ENCODE measurements around the gene RPS19.
"Not testable (repeated sequence)": the region's sequence is repeated elsewhere in the genome, so short reads cannot be mapped to it uniquely, and the experiment has no call there.

Gene RPS19

DNA sequence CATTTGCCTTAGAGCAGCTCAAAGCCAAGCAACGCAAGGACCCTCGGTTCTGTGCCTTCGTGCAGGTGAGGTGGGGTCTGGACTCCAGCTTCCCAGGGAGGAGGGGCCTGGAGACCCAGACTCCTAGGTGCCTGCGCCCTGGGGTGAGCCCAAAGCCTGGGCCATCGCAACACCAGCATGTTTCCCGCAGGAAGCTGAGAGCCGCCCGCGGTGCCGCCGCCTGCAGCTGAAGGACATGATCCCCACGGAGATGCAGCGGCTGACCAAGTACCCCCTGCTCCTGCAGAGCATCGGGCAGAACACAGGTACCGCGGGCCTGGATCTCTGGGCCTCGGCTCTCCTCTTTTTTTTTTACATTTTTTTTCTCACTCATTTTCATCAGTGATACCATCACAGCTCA, 42.5 kb downstream of the RPS19 start:
- no peak for FAIRE-seq

DNA sequence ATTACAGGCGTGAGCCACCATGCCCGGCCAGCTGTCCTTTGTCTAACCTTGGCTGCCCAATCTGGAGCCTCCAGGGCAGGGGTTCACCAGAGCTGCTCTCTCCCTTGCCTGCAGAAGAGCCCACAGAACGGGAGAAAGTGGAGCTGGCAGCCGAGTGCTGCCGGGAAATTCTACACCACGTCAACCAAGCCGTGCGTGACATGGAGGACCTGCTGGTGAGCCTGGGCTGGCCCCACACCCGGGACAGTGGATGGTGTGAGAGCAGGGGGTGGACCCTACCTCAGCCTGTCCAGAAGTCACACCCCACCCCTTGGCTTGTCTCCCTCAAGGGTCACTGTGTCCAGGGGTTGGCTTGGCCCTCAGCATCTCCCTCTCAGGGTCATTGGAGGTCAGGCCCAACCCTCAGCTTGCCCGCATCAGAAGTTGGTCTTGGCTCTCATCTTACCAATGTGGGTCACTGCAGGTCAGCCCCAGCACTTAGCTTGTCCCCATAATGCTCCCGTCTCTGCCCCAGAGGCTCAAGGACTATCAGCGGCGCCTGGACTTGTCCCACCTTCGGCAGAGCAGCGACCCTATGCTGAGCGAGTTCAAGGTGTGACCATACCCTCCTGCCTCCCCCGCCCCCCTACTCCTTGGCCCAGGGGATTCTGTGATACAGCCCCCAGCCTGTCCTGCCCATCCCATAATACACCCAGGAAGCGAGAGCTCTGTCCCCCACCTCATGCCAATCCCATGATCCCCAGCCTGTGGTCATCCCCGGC, 43.3 kb downstream of the RPS19 start:
- no peak for FAIRE-seq

DNA sequence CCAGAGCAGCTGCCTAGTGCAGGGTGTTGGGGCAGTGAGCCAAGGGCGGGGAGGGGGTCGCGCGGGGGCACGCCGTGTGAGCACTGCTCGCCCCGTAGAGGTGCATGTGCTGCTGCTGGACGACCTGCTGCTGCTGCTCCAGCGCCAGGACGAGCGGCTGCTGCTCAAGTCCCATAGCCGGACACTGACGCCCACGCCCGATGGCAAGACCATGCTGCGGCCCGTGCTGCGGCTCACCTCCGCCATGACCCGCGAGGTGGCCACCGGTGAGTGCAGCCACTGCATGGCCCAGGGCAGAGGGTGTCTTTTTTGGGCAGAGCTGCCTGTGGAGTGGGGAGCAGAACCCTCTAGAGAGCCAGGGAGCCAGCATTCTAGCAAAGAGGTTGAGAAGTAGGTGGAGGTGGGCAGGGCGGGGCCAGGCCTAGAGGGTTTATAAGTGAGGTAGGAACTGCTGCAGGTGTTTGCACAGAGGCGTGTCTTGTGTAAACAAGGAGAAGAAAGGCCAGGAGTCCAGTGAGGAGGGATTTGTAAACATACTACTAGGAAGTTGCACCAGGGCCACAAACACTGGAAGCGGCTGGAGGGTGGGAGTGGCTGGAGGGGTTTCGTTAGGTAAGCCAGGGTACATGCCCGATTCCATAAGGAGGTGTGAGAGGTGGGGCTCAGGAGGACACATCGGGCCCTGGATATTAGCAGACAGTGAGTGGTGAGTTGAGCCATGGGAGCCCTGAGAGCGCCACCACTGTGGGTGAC, 44.2 kb downstream of the RPS19 start:
- no peak for FAIRE-seq

DNA sequence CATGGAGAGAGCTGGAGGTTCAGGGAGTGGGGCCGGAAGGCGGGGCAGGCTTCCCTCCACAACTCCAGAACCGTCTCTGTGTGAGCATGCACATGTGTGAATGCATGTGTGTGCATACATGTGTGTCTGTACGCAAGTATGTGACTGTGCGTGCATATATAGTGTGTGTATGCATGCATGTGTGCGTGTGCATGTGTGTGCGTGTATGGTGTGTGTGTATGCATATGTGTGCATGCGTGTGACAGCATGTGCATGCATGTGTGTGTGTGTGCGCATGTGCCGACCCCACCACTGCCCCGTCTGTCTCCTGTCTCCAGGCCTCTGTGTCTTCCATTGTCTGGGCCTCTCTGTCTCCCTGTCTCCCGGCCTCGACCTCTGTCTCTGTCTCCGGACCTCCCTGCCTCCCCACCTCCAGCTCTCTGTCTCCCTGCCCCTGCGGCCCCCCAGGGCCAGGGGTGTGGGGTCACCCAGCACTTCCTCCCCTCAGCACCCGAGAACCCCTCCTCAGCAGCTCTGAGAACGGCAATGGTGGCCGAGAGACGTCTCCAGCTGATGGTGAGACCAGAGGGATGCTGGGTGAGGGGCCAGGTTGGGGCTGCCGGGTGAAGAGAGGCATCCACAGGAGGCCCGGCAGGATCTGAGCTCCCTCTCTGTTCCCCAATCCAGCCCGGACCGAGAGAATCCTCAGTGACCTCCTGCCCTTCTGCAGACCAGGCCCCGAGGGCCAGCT, 45.4 kb downstream of the RPS19 start:
- no peak for FAIRE-seq

DNA sequence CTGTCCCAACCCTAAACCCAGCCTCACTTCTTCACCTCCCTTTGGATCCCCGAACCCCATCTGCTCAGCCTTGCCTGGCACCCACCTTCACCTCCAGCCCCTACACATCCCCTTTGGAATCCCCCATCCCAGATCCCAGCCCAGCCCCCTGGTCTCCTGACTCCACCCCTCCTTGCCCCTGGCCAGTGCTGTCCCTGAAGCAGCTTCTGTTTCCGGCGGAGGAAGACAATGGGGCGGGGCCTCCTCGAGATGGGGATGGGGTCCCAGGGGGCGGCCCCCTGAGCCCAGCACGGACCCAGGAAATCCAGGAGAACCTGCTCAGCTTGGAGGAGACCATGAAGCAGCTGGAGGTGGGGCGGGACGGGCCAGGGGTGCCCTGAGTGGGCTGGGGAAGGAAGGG, 46.2 kb downstream of the RPS19 start:
- FAIRE-seq = no peak

DNA sequence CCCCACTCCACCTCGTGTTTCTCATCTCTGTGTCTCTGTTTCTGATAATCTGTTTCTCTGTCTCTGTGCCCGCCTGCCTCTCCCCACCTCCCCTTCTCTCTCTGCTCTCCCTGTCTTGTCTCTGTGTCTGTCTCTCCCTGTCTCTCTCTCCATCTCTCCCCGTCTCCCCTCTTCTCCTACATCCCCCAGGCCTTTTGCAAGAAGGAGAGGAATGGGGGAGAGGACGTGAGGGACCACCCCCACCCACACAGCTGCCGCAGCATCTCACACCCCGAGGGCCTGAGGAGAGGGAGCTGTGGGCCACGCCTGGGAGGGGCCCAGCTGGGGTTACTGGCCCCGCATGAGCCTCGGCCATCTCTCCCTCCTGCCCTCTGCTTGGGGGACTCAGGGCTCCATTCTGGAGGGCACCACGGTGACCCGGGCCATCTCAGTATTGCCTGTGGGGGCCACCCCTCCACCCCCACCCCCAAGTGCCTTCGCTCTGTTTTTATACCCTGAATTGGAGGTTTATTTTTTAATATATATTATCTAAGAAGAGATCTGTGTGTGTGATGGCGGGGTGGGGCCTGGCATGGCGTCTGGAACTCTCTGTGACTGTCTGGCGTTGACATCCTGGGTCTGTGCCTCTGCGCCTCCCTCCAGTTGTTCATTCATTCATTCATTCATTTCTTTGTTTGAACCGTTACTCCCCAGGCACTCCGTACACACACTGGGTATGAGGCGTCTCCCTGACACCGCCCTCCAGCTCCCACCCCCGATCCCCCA, 47.0 kb downstream of the RPS19 start:
- no peak for FAIRE-seq

DNA sequence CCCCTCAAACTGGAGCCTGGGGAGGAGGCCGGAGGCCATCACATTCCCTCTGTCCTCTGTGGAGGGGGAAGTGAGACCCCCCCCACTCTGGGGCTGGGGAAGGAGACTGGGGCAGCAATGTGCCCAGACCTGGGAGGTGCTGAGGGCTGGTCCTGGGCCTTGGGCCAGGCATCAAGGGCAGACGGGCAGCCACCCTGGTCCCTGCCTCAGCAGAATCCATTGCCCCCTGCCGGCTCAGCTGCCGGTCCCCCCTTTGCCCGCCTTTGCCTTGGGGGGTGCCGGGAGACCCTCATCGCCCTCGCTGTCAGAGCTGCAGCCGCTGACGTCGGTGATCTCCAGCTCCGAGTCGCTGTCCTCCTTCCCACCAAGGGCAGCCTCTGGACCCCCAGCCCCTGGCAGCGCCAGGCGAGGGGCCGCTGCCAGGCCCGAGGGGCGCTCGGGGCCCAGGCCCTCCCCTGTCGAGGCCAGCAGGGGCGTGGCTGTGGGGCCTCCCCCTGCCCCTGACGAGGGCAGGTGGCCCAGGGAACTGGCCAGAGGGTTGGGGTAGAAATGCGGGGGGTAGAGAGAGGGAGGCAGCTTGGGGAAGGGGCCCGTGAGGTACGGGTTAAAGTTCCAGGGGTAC, 48.0 kb downstream of the RPS19 start:
- FAIRE-seq = no peak

DNA sequence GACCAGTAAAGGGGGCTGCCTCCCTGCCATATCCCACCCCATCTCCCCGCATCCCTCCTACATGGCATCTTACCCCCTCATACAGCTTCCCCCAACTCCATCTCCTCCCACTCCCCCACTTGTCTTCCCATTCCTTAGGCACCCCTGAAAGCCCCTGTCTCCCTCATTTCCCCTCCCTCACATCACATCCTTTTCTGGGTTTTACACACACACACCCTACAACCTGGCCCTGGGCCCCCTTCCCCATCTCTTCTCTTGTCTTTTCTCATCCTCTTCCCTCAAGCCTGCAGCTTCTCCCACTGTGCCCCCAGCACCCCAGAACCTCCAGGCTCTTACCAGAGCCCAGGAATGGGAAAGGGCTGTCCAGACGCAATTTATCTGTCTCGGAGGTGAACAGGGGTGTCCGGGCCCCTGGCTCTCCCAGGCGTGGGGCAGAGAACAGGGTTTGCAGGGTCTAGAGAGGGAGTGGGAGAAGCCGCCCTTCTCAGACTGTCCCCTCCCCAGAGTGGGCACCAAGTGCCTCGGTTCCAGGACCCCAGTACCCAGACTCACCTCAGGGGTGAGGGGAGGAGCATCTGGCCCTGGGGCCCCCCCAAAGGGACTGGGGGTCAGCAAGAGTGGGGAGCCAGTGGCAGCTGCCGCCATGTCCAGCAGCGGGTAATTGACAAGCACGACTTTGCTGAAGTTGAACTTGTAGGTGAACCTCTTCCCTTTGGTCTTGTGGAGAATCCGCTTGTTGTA, 48.8 kb downstream of the RPS19 start:
- no peak for FAIRE-seq

DNA sequence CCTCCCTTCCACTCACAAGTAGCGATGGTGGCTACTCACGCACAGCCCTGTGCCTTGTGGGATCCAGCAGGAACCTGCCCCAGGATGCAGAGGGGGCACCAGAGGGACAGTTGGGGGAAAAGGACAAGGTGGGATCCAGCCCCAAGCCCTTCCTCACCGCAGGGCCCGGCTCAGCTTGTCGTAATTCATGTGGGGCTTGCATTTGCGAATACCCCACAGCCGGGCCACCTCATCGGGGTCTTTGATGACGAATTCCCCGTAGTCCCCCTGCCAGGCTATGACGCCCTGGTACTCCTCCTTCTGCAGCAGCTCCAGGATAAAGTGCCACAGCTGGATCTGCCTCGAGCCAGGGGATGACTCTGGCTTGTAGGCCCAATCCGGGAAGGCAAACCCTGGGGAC, 49.7 kb downstream of the RPS19 start:
- FAIRE-seq = no peak

DNA sequence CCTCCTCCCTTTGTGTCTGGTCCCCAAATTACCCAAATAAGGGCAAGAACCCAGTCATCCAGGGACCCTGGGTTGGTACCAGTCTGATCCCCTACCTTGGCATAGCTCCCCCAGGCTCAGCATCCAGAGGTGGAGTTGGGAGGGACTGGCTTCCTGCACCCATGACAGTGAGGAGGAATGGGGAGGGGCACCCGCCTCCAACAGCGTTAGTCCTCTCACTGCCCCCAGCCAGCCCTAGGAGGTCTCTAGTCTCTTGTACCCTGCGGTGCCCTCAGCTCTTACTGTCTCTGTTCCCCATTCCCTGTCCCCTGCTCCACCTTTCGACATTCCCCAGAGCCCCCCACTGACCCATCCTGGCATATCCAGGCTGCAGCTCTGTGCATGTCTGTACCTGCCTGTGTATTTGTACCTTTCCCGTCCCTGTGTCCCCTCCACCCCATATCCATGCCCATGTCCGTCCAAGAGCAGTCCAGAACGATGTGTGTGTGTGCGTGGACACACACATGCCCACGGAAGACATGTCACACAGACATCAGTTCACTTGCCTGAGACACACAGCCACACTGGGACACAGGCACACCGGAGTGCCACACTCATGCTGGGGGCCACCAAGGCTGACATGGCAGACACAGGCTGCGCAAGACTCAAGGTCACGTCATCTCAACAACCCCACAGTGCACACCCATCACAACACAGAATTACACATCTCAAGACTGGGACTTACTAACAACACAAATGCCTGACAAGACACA, 50.4 kb downstream of the RPS19 start:
- no peak for FAIRE-seq

DNA sequence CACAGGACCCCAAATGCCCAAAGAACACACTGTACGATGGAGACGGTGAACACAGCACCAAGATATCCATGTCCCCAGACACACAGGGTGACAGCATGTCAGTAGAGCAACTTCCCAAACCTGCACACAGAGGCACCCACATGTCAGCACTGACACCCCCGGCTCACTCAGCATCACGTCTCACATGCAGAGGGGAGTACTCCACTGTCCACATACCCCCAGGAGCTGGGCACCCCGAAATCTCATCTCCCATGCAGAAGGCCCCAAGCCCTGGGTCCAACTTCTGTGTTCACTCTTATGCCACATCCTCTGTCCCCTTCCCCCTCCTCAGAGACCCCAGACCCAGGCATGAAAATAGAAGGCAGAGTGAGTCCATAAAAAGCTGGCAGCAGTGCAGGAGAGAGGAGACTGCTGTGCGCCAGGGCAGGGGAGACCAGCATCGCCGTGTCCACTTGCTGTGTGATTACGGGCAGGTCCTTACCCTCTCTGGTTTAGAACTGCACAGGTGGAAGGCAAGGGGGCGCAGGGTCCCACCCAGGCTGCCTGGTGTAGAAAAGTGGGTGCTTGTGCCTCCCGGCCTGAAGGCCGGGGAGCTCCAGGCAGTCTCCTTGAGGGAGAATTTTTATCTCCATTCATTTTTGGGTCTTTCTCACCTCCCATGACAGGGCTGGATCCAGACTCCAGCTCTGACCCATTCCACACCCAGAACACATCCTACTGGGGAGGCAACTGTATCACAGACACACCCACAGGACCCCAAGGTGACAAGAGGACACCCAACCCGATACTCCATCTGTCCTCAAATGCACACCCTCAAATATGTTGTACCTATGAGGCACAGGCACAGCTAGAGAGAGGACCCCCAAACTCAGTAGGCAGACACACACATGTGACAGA, 51.2 kb downstream of the RPS19 start:
- no peak for FAIRE-seq

DNA sequence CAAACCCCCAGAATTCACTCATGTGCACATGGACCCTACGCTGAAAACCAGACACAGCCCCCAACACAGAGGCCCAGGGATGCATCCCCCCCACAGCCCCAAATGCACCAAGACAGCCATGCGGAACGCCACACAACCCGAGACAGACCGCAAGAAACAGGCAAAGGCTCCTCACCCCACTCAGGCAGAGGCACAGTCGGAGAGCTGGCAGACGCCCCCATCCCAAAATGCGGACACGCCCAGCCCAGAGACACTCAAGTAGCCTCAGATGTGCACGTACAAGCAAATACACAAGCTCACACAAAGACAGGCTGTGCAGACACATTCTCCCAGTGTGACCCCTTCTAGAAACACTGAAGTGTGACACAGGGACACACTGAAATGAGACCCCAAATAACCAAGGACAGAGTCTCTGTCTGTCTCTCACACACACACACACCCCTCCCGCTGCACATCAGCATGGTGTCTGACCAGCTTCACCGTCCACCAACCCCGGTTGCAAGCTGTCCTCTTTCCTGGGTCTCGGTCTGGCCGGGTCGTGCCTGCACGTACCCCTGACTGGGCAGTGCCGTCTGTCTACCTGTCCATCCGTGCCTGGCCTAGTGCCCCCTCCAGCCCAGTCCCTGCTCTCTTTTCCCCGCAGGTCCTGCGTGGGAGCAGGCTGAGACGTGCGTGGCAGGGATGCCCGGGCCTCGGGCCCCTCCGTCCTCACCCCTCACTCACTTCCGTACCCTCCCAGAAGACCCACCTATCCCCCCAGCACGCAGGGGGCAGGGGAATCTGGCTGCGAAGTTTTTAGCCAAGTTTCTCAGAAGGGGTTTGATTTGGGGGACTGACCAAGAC, 52.1 kb downstream of the RPS19 start:
- no peak for FAIRE-seq

DNA sequence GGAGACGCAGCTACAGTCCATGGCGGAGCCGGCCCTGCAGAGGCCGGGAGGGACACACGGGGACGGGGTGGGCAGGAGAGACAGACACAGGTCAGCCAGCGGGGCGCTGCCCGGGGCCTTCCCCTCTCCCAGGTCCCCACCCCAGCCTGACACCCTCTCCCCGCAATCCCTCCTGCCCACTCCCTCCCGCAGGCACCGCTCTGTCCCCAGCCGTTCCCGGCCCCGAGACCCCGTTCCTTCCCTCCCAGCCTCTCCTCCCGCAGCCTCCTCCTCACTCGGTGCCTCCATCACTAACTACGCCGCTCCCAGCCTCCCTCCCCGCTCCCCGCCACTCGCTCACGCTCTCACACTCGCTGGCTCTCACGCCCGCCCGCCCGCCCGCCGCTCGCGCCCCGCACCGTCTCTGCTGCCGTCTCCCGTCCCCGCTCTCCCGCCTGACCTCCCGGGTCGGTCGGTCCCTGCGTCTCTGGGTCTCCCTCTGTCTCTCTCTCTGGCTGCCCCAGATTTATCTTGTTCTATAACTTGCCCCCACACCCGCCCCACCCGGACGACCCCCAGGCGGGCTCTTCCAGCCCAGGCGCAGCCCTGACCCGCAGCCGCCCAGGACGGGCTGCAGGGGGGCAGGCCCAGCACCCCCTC, 53.0 kb downstream of the RPS19 start:
- no peak for FAIRE-seq

DNA sequence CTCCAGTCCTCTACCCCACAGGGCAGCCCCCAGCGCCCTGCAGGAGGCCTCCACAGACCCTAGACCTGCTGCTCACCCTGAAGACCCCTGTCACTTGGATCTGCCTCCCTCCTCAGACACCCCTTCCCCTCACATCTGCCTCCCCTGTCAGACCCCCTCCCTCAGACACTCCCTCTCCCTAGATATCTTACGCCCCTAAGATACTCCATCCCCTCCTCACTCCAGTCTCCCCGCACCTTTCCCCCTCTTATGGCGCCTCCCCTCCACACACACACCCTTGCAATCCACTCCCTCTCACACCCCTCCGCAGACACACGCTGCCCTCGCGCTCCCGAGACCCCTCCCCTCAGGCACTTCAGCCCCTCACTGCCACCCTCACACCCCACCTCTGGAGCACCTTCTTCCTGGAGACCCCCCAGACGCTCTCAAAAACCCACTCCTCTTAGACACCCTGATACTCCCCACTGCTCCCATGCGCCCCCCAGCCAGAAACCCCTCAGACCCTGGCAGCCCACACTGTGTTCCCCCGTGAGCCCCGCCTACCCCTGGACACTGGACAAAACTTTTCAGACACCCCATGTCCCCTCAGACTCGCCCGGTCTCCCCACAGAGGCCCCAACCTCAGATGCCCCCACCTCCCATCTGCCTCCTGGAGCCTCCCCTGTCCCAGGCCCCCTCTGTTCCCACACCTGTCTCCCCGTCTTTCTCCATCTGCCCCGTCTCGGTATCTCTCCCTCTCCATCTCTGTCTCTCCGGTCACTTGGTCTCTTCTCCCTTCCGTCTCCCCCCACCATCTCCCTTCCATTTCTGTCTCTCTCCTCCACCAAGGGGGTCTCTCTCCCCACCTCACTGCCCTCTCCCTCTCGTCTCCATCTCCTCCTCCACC, 53.7 kb downstream of the RPS19 start:
- no peak for FAIRE-seq

DNA sequence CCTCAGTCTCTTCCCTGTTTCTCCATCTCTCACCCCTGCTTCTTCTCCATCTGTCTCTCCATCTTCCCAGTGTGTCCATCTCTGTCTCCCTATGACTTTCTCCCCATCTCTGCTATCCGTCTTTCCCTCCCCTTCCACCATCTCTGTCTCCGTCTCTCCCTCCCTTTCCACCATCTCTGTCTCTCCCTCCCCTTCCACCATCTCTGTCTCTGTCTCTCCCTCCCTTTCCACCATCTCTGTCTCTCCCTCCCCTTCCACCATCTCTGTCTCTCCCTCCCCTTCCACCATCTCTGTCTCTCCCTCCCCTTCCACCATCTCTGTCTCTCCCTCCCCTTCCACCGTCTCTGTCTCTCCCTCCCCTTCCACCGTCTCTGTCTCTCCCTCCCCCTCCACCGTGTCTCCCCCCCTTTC, 54.4 kb downstream of the RPS19 start:
- FAIRE-seq = not testable (repeated sequence)

DNA sequence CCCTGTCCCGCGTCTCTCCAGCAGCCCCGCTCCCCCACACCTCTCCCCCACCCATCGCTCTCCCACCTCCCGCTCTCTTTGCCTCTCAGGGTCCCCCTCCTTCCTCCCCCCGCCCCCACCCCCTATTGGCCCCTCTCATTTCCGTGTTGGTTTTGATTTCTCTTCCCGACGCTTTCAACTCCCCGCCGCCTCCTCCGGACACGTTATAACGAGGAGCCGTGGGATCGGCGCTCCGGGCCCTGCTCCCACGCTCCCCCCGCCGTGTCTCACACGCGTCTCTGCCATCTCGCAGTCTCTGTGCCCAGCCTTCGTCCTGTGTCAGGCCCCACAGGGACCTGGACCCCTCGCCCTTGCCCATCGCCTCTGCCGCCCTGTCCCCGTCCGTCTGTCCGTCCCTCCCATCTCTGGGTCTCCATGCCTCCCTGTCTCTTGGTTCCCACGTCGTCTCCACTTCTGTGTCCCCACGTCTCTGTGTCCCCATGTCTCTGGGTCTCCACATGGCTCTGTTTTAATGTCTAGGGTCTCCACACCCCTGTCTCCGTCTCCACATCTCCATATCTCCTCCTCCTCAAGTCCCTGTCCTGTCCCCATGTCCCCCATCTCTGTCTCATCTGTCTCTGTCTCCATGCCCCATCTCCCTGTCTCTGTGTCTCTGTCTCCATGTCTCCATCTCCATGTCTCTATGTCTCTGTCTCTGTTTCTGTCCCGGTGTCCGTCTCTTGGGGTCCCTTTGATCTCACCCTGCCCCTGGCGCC, 55.1 kb downstream of the RPS19 start:
- FAIRE-seq = no peak
